ENCODE data around the gene KIZ. TPM values are rescaled to one million over a fixed set of nuclear protein-coding genes. Genes with fewer than 3 reads are reported as not detected.

The KIZ gene
- total and polyA plus RNA-seq, 2 experiments from 2014 or later = 58.3 to 63.6 TPM

GRCh38 chr20:21182832-21183563 lies 57.1 kb downstream of the KIZ start:
- H3K4me1 Mint-ChIP-seq = peaks cover 42% of the 10 kb centered on the region
- H3K79me2 ChIP-seq (replicated peaks; ENCODE audit: insufficient read depth) = peaks cover 14% of the 10 kb centered on the region
- no peak overlapping the region for H3K4me2 ChIP-seq

GRCh38 chr20:21183722-21184121 lies 57.8 kb downstream of the KIZ start:
- peaks cover 23% of the 10 kb centered on the region for H3K4me1 ChIP-seq (ENCODE audit: insufficient read depth)
- no peak overlapping the region for H3K4me3 ChIP-seq
- no peaks in the 10 kb centered on the region for H3K27me3 ChIP-seq (ENCODE audit: insufficient read depth)
- no peak overlapping the region for H3K4me3 Mint-ChIP-seq
- H3K79me2 ChIP-seq (replicated peaks; ENCODE audit: insufficient read depth) = peaks cover 8% of the 10 kb centered on the region; the same call in 1 of the 2 replicates
- H3K4me1 Mint-ChIP-seq = peaks cover 47% of the 10 kb centered on the region
- H3K9me3 Mint-ChIP-seq = no peaks in the 10 kb centered on the region
- no peak overlapping the region for H2AFZ ChIP-seq
- no peaks in the 10 kb centered on the region for H4K20me1 ChIP-seq (replicated peaks; ENCODE audit: insufficient read depth)
- H3K27ac ChIP-seq (ENCODE audit: low read depth) = no peak overlapping the region
- no peaks in the 10 kb centered on the region for H3K9me2 ChIP-seq (ENCODE audit: insufficient read depth)
- ATAC-seq (no peak), DNase-seq (ENCODE audit: low spot score) (no peak)
- no peak overlapping the region for H3K4me2 ChIP-seq
- H3F3A ChIP-seq (replicated peaks; ENCODE audit: low read depth) = no peaks in the 10 kb centered on the region
- no peak overlapping the region for H3K27ac Mint-ChIP-seq
- peaks cover 6% of the 10 kb centered on the region; the same call in 2 of the 3 replicates for H3K36me3 Mint-ChIP-seq (ENCODE audit: low read depth)
- H3K27me3 Mint-ChIP-seq (ENCODE audit: insufficient read depth, low read depth, poor library complexity) = peaks cover 4% of the 10 kb centered on the region
- no peaks in the 10 kb centered on the region for H3K36me3 ChIP-seq (ENCODE audit: insufficient read depth)
- no peak for TF ChIP-seq CTCF (conservative IDR thresholded peaks at IDR 0.05; ENCODE audit: low read depth in 2 of 2)
- no peak for TF ChIP-seq ETS1 (IDR thresholded peaks at IDR 0.05)
- TF ChIP-seq NANOG (IDR thresholded peaks at IDR 0.05; ENCODE audit: borderline replicate concordance) = no peak
- no peak for TF ChIP-seq ZNF114 (CRISPR knock-in tag; IDR thresholded peaks at IDR 0.05)
- no peak for TF ChIP-seq EZH2phosphoT487 (IDR thresholded peaks at IDR 0.05; ENCODE audit: unreplicated experiment)
- TF ChIP-seq CREB1 (CRISPR knock-in tag; IDR thresholded peaks at IDR 0.05; ENCODE audit: low read depth) = no peak
- TF ChIP-seq REST (IDR thresholded peaks at IDR 0.05; ENCODE audit: unreplicated experiment) = no peak

More at GRCh38 chr20:21182832-21183563, 57.1 kb downstream of the KIZ start:
- Histone ChIP-seq H4K20me1 (replicated peaks; ENCODE audit: insufficient read depth) (no peaks in the 10 kb centered on the region), H3K9me2 (ENCODE audit: insufficient read depth) (no peaks in the 10 kb centered on the region), H3K4me3 (no peak overlapping the region), H3F3A (replicated peaks; ENCODE audit: low read depth) (no peaks in the 10 kb centered on the region), H3K27me3 (ENCODE audit: insufficient read depth) (no peaks in the 10 kb centered on the region), H2AFZ (no peak overlapping the region), H3K36me3 (ENCODE audit: insufficient read depth) (no peaks in the 10 kb centered on the region; the same call in 1 of the 2 replicates), H3K27ac (ENCODE audit: low read depth) (0 out of 2 replicates have a peak overlapping the region, but pooled peaks have one; percentile 21), H3K4me1 (ENCODE audit: insufficient read depth) (peaks cover 23% of the 10 kb centered on the region)
- Mint-ChIP-seq H3K4me3 (no peak overlapping the region), H3K36me3 (ENCODE audit: low read depth) (peaks cover 11% of the 10 kb centered on the region; the same call in 2 of the 3 replicates), H3K27ac (no peak overlapping the region), H3K27me3 (ENCODE audit: insufficient read depth, low read depth, poor library complexity) (peaks cover 2% of the 10 kb centered on the region), H3K9me3 (peaks cover under 1% of the 10 kb centered on the region; the same call in 2 of the 3 replicates)
- DNase-seq (ENCODE audit: low spot score) (no peak), ATAC-seq (no peak)
- TF ChIP-seq CREB1 (CRISPR knock-in tag; IDR thresholded peaks at IDR 0.05; ENCODE audit: low read depth) (no peak), ETS1 (IDR thresholded peaks at IDR 0.05) (no peak), POLR2AphosphoS5 (IDR thresholded peaks at IDR 0.05; ENCODE audit: low read depth) (no peak), STAT1 (IDR thresholded peaks at IDR 0.05; ENCODE audit: unreplicated experiment) (no peak), ZNF331 (CRISPR knock-in tag; IDR thresholded peaks at IDR 0.05; ENCODE audit: low read depth) (no peak), EZH2 (IDR thresholded peaks at IDR 0.05; ENCODE audit: low read depth, unreplicated experiment) (no peak), ZNF114 (CRISPR knock-in tag; IDR thresholded peaks at IDR 0.05) (no peak)

All from GM23338 (cell line).